Ectodermal cell (in vitro differentiated cells): Measurements from ENCODE around the gene ARHGAP20.

Source experiments
- H3K27ac ChIP-seq: 2 replicates; pipeline ENCODE4 v1.7.0; 2013; ENCODE audit warnings: mild to moderate bottlenecking, low read depth, low read length; ENCODE audit not compliant: insufficient read depth, poor library complexity, severe bottlenecking
- H3K27me3 ChIP-seq: 2 replicates; pipeline ENCODE4 v1.7.0; 2013; ENCODE audit warnings: mild to moderate bottlenecking, low read length; ENCODE audit not compliant: insufficient read depth, control insufficient read depth, poor library complexity, severe bottlenecking
- H3K36me3 ChIP-seq: one replicate; pipeline ENCODE4 v1.7.0; 2013; ENCODE audit warnings: low read length; ENCODE audit not compliant: control insufficient read depth, insufficient read depth
- H3K4me1 ChIP-seq: one replicate; pipeline ENCODE4 v1.7.0; 2013; ENCODE audit warnings: low read length; ENCODE audit not compliant: control insufficient read depth, insufficient read depth
- H3K4me3 ChIP-seq: 2 replicates; pipeline ENCODE4 v1.7.0; 2013; ENCODE audit warnings: low read depth, low read length, control low read depth; ENCODE audit not compliant: insufficient read depth
- H3K9me3 ChIP-seq: 2 replicates; pipeline ENCODE4 v1.7.0; 2013; ENCODE audit warnings: mild to moderate bottlenecking, low read length, moderate library complexity; ENCODE audit not compliant: control insufficient read depth
- WGBS, 2 experiments: methylation state at CpG; one replicate each; pipeline ENCODE4 v1.1.7; 2013; ENCODE audit warnings: missing lambda C conversion rate in 2 of 2; 5-methylcytosine and 5-hydroxymethylcytosine counted together

The ARHGAP20 gene

GRCh38 chr11:110738641-110739040 lies 26.4 kb upstream of the ARHGAP20 start:
- Histone ChIP-seq H3K27me3 (no peaks in the 10 kb centered on the region), H3K36me3 (no peaks in the 10 kb centered on the region), H3K4me1 (no peaks in the 10 kb centered on the region), H3K9me3 (no peaks in the 10 kb centered on the region), H3K27ac (no peak overlapping the region), H3K4me3 (no peak overlapping the region)
- 82 to 86% methylated on average over 1 of the region's 1 CpG for WGBS, 2 experiments

GRCh38 chr11:110737593-110737992 lies 25.4 kb upstream of the ARHGAP20 start:
- Histone ChIP-seq H3K27ac (no peak overlapping the region), H3K4me1 (no peaks in the 10 kb centered on the region), H3K27me3 (no peaks in the 10 kb centered on the region), H3K9me3 (no peaks in the 10 kb centered on the region), H3K36me3 (no peaks in the 10 kb centered on the region), H3K4me3 (no peak overlapping the region)
- 88 to 94% methylated on average over 2 of the region's 2 CpGs for WGBS, 2 experiments

- Histone ChIP-seq H3K27ac (no peak overlapping the region), H3K4me1 (no peaks in the 10 kb centered on the region), H3K9me3 (no peaks in the 10 kb centered on the region), H3K4me3 (no peak overlapping the region), H3K27me3 (no peaks in the 10 kb centered on the region), H3K36me3 (no peaks in the 10 kb centered on the region)
- WGBS, 2 experiments, result 87 to 88% methylated on average over 2 of the region's 2 CpGs
These were observed 23.9 kb upstream of the ARHGAP20 start for GRCh38 chr11:110736171-110736553.

- H3K4me1 ChIP-seq, result no peaks in the 10 kb centered on the region
- H3K36me3 ChIP-seq, result no peaks in the 10 kb centered on the region
- H3K27ac ChIP-seq, result no peak overlapping the region
- no peak overlapping the region for H3K4me3 ChIP-seq
- H3K27me3 ChIP-seq, result no peaks in the 10 kb centered on the region
- H3K9me3 ChIP-seq, result no peaks in the 10 kb centered on the region
These were observed 23.4 kb upstream of the ARHGAP20 start for GRCh38 chr11:110735455-110736170.

GRCh38 chr11:110734790-110735189 lies 22.6 kb upstream of the ARHGAP20 start:
- H3K4me3 ChIP-seq, result no peak overlapping the region
- H3K27ac ChIP-seq, result no peak overlapping the region
- H3K27me3 ChIP-seq, result no peaks in the 10 kb centered on the region
- no peaks in the 10 kb centered on the region for H3K36me3 ChIP-seq
- WGBS, 2 experiments, result 83 to 88% methylated on average over 2 of the region's 2 CpGs
- no peaks in the 10 kb centered on the region for H3K4me1 ChIP-seq
- no peaks in the 10 kb centered on the region for H3K9me3 ChIP-seq

GRCh38 chr11:110730773-110731172 lies 18.5 kb upstream of the ARHGAP20 start:
- no peak overlapping the region for H3K27ac ChIP-seq
- 86 to 100% methylated on average over 1 of the region's 1 CpG for WGBS, 2 experiments
- no peaks in the 10 kb centered on the region for H3K4me1 ChIP-seq
- H3K36me3 ChIP-seq, result no peaks in the 10 kb centered on the region
- no peak overlapping the region for H3K4me3 ChIP-seq
- H3K9me3 ChIP-seq, result no peaks in the 10 kb centered on the region
- H3K27me3 ChIP-seq, result no peaks in the 10 kb centered on the region

GRCh38 chr11:110728883-110729282 lies 16.6 kb upstream of the ARHGAP20 start:
- H3K27me3 ChIP-seq, result no peaks in the 10 kb centered on the region
- H3K4me1 ChIP-seq, result no peaks in the 10 kb centered on the region
- H3K36me3 ChIP-seq, result no peaks in the 10 kb centered on the region
- 90 to 94% methylated on average over 3 of the region's 3 CpGs for WGBS, 2 experiments
- H3K27ac ChIP-seq, result no peak overlapping the region
- no peaks in the 10 kb centered on the region for H3K9me3 ChIP-seq
- H3K4me3 ChIP-seq, result no peak overlapping the region

- H3K27me3 ChIP-seq, result no peaks in the 10 kb centered on the region
- no peak overlapping the region for H3K4me3 ChIP-seq
- no peaks in the 10 kb centered on the region for H3K9me3 ChIP-seq
- no peak overlapping the region for H3K27ac ChIP-seq
- H3K4me1 ChIP-seq, result no peaks in the 10 kb centered on the region
- no peaks in the 10 kb centered on the region for H3K36me3 ChIP-seq
These were observed 16.2 kb upstream of the ARHGAP20 start for GRCh38 chr11:110728476-110728875.

GRCh38 chr11:110724358-110724757 lies 12.1 kb upstream of the ARHGAP20 start:
- H3K4me1 ChIP-seq, result no peaks in the 10 kb centered on the region
- 88 to 100% methylated on average over 2 of the region's 2 CpGs for whole genome bisulfite sequencing, 2 experiments
- no peak overlapping the region for H3K4me3 ChIP-seq
- no peak overlapping the region for H3K27ac ChIP-seq
- H3K36me3 ChIP-seq, result no peaks in the 10 kb centered on the region
- no peaks in the 10 kb centered on the region for H3K9me3 ChIP-seq
- no peaks in the 10 kb centered on the region for H3K27me3 ChIP-seq

GRCh38 chr11:110720431-110721275 lies 8.4 kb upstream of the ARHGAP20 start:
- peaks cover 15% of the 10 kb centered on the region for H3K27me3 ChIP-seq

More at GRCh38 chr11:110720431-110721275, 8.4 kb upstream of the ARHGAP20 start:
- H3K4me3 ChIP-seq, result no peak overlapping the region
- no peak overlapping the region for H3K27ac ChIP-seq
- WGBS, 2 experiments, result 83% methylated on average over 2 of the region's 3 CpGs; no CpG with 5 or more reads in 1 of the 2 experiments
- H3K36me3 ChIP-seq, result no peaks in the 10 kb centered on the region
- no peaks in the 10 kb centered on the region for H3K4me1 ChIP-seq
- H3K9me3 ChIP-seq, result no peaks in the 10 kb centered on the region
